Tibial nerve (tissue), 4 donors: ENCODE results near the gene PTPRM. TPM values are rescaled to one million over a fixed set of nuclear protein-coding genes. Genes with fewer than 3 reads are reported as not detected.

Experiments
- DNase-seq, 2 donors: peaks; one replicate each; pipeline ENCODE4 v3.0.0-alpha.2; 2019; ENCODE audit warnings: low spot score in 2 of 2
- H3K27ac ChIP-seq, 4 donors: fragments of 200-600 bp; sonication (generic) in 3 of 4; one replicate each; pipeline ENCODE4 v1.5.1; 2017 to 2019; ENCODE audit warnings: mild to moderate bottlenecking in 1 of 4
- H3K27me3 ChIP-seq, 2 donors: fragments of 200-600 bp; sonication (generic) in 1 of 2; one replicate each; pipeline versions ENCODE4 v1.5.1 to v1.6.0; 2017 to 2019
- H3K36me3 ChIP-seq, 3 donors: fragments of 200-600 bp; sonication (generic); one replicate each; pipeline ENCODE4 v1.5.1; 2018 to 2019
- H3K4me1 ChIP-seq, 4 donors: fragments of 200-600 bp; sonication (generic) in 3 of 4; one replicate each; pipeline ENCODE4 v1.5.1; 2017 to 2019
- H3K4me3 ChIP-seq, 4 donors: fragments of 200-600 bp; sonication (generic) in 3 of 4; one replicate each; pipeline ENCODE4 v1.5.1; 2017 to 2019; ENCODE audit warnings: mild to moderate bottlenecking in 1 of 4, moderate library complexity in 1 of 4
- H3K9me3 ChIP-seq, 4 donors: fragments of 200-600 bp; sonication (generic) in 3 of 4; one replicate each; pipeline ENCODE4 v1.5.1; 2017 to 2019
- EP300 ChIP-seq, 2 donors: sonication (generic); formaldehyde crosslinking; IDR thresholded peaks; one replicate each; pipeline ENCODE4 v1.6.1; 2017; ENCODE audit warnings: antibody characterized with exemption in 2 of 2, mild to moderate bottlenecking in 1 of 2
- POLR2A ChIP-seq, 2 donors: fragments of 450-650 bp; IDR thresholded peaks; one replicate each; pipeline ENCODE4 v1.6.1; 2017; ENCODE audit warnings: antibody characterized with exemption in 2 of 2, mild to moderate bottlenecking in 2 of 2, moderate library complexity in 2 of 2
- WGBS, 2 donors: methylation state at CpG; one replicate each; pipeline ENCODE4 v1.1.5; 2018; 5-methylcytosine and 5-hydroxymethylcytosine counted together
- total RNA-seq, 4 donors: library from RNA; depleted of rRNA; stranded (reverse); fragments of >200 nt; gene quantifications; one replicate each; pipeline ENCODE4 v1.1.0, GENCODE V29; 2016
- TF ChIP-seq, protein P1 (sequence below), 5 experiments: fragments of 200-600 bp in 3 of 5; fragments of 450-650 bp in 2 of 5; sonication (generic) in 3 of 5; IDR thresholded peaks; one replicate each; pipeline ENCODE4 v1.5.1; 2016 to 2019; ENCODE audit warnings: antibody characterized with exemption in 5 of 5, mild to moderate bottlenecking in 3 of 5, moderate library complexity in 2 of 5

Gene PTPRM
- total RNA-seq, 4 donors from 2014 or later: 62.2 to 92.4 (median 80.7) TPM

DNA sequence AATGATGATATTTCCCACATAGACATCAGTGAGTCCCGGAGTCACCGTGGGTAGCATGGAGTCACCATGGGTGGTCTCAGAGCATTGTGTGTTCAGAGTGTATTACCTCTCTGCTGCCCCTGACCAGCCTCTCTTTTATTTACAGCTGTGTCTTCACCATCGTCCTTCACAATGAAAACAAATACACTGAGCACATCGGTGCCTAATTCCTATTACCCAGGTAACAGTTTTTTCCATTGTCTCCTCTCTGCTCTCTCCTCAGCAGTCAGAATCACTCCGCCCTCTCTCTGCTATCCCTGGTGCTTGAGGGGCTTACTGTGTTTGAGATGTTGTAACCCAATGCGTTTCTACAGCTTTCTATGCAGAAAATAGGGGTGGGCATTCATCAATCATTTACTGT, 680.6 kb downstream of the PTPRM start:
- no peaks in the 10 kb centered on the region for H3K27me3 ChIP-seq
- DNase-seq: no peak
- no peaks in the 10 kb centered on the region for H3K9me3 ChIP-seq
- 79 to 84% methylated on average over 6 of the region's 6 CpGs for WGBS, 2 donors
- H3K27ac ChIP-seq: no peak overlapping the region
- no peak for TF ChIP-seq EP300 (IDR thresholded peaks at IDR 0.05)
- TF ChIP-seq POLR2A (IDR thresholded peaks at IDR 0.05): no peak
- TF ChIP-seq, protein P1, sequence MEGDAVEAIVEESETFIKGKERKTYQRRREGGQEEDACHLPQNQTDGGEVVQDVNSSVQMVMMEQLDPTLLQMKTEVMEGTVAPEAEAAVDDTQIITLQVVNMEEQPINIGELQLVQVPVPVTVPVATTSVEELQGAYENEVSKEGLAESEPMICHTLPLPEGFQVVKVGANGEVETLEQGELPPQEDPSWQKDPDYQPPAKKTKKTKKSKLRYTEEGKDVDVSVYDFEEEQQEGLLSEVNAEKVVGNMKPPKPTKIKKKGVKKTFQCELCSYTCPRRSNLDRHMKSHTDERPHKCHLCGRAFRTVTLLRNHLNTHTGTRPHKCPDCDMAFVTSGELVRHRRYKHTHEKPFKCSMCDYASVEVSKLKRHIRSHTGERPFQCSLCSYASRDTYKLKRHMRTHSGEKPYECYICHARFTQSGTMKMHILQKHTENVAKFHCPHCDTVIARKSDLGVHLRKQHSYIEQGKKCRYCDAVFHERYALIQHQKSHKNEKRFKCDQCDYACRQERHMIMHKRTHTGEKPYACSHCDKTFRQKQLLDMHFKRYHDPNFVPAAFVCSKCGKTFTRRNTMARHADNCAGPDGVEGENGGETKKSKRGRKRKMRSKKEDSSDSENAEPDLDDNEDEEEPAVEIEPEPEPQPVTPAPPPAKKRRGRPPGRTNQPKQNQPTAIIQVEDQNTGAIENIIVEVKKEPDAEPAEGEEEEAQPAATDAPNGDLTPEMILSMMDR (IDR thresholded peaks at IDR 0.05): no peak
- H3K36me3 ChIP-seq: peaks cover 0 to 19% (median 0%) of the 10 kb centered on the region in 3 donors
- no peaks in the 10 kb centered on the region for H3K4me1 ChIP-seq
- no peak overlapping the region for H3K4me3 ChIP-seq

DNA sequence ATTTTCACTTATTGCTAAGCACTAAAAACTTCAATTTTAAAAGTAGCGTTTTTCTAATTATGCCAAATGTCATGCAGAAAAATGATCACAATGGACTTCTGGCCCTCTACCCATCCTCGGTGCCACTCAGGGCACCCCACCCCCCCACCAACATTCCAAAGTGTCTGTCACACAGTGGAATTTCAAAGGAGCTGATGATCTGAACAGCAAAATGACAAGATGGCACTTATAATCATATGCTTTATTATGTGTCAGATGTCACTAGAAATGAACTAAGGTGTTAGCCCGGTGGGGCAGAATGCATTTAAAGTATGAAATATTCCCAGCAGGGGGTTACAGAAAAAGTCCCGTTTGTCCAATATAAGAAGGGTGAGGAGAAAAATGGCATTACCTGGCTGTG, 681.5 kb downstream of the PTPRM start:
- no peak for DNase-seq
- WGBS, 2 donors: 63 to 79% methylated on average over 4 of the region's 4 CpGs
- Histone ChIP-seq H3K4me1 (no peaks in the 10 kb centered on the region), H3K36me3 (peaks cover 0 to 26% (median 0%) of the 10 kb centered on the region in 3 donors), H3K4me3 (no peak overlapping the region), H3K27ac (no peak overlapping the region), H3K27me3 (no peaks in the 10 kb centered on the region), H3K9me3 (no peaks in the 10 kb centered on the region)
- TF ChIP-seq, protein P1 (IDR thresholded peaks at IDR 0.05): no peak
- TF ChIP-seq EP300 (IDR thresholded peaks at IDR 0.05): no peak
- no peak for TF ChIP-seq POLR2A (IDR thresholded peaks at IDR 0.05)

DNA sequence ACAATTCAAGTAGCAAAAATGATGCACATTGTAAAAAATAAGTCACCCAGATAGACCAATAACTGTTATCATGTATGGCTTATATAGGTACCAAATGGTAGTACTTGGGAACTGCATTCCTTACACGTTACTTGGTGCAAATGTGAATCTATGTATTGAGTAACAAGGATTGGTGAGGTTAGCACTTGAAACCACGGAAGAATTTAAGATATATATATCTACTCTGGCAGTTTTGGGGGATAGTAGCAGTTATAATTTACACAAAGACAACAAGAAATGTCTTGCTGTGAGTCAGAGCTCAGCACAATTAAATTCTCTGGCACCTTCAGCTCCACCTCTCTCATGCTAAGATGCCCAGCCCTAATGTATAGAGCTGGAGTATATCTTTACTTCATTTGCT, 682.7 kb downstream of the PTPRM start:
- H3K4me3 ChIP-seq: no peak overlapping the region
- 95 to 100% methylated on average over 2 of the region's 2 CpGs for WGBS, 2 donors
- H3K27me3 ChIP-seq: no peaks in the 10 kb centered on the region
- peaks cover 0 to 2% (median 0%) of the 10 kb centered on the region in 4 donors for H3K4me1 ChIP-seq
- no peaks in the 10 kb centered on the region for H3K9me3 ChIP-seq
- TF ChIP-seq, protein P1 (IDR thresholded peaks at IDR 0.05): no peak
- TF ChIP-seq EP300 (IDR thresholded peaks at IDR 0.05) (no peak), POLR2A (IDR thresholded peaks at IDR 0.05) (no peak)
- H3K27ac ChIP-seq: no peak overlapping the region
- no peak for DNase-seq
- peaks cover 0 to 15% (median 0%) of the 10 kb centered on the region in 3 donors for H3K36me3 ChIP-seq

DNA sequence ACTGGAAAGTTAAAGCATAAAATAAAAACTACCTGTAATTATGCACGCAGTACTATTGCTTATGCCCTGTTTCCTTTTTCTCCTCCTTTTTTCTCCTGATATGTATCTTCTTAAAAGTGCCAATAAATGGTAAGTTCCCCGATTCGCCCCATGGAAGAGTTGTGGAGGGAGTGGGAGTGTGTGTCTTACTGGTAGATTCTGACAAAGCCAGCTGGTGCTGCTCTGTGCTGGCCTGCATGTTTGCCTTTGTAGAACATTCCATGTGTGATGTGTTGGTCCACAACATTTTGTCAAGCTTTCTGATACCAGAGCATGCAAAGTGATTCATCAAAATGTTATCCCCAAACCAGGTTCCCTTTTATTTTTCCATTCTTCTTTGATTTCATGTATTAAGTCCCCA, 685.3 kb downstream of the PTPRM start:
- no peak for DNase-seq
- WGBS, 2 donors: 97 to 98% methylated on average over 3 of the region's 3 CpGs
- H3K27ac ChIP-seq: no peak overlapping the region
- no peaks in the 10 kb centered on the region for H3K9me3 ChIP-seq
- no peak overlapping the region for H3K4me3 ChIP-seq
- peaks cover 0 to 13% (median 0%) of the 10 kb centered on the region in 3 donors for H3K36me3 ChIP-seq
- H3K4me1 ChIP-seq: peaks cover 0 to 2% (median 0%) of the 10 kb centered on the region in 4 donors
- no peaks in the 10 kb centered on the region for H3K27me3 ChIP-seq
- TF ChIP-seq, protein P1 (IDR thresholded peaks at IDR 0.05): no peak
- TF ChIP-seq EP300 (IDR thresholded peaks at IDR 0.05) (no peak), POLR2A (IDR thresholded peaks at IDR 0.05) (no peak)

DNA sequence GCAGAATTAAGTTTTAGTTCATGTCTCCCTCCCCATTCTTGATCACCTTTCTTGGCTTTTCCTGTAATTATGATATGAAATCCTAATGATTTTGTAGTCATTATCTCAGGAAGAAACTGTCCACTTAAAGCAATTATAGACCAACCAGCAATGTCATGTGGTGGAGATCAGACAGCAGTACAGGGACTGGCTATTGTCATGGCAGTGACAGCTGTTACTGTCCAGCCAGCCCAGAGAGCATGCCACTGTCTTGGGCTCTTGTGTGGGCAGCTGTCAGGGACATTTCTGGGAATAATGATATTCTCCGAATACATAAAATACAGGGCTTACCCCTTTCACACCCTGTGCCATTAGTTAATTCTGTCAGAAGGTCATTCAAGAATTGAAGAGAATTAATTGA, 686.8 kb downstream of the PTPRM start:
- TF ChIP-seq, protein P1 (IDR thresholded peaks at IDR 0.05): no peak
- TF ChIP-seq POLR2A (IDR thresholded peaks at IDR 0.05) (no peak), EP300 (IDR thresholded peaks at IDR 0.05) (no peak)
- Histone ChIP-seq H3K36me3 (peaks cover 0 to 13% (median 0%) of the 10 kb centered on the region in 3 donors), H3K4me3 (no peak overlapping the region), H3K9me3 (no peaks in the 10 kb centered on the region), H3K27me3 (no peaks in the 10 kb centered on the region), H3K4me1 (peaks cover 0 to 2% (median 0%) of the 10 kb centered on the region in 4 donors), H3K27ac (no peak overlapping the region)
- DNase-seq: no peak
- WGBS, 2 donors: 67 to 90% methylated on average over 1 of the region's 1 CpG
